HepG2 (cell line): ENCODE data around the gene MED1. TPM values are rescaled to one million over a fixed set of nuclear protein-coding genes. Genes with fewer than 3 reads are reported as not detected.

Source experiments
- CREB1 ChIP-seq, 2 experiments: fragments of 450-650 bp in 1 of 2; IDR thresholded peaks; 2 replicates each; pipeline ENCODE4 v1.6.1; 2016 to 2017; ENCODE audit warnings: control low read depth in 1 of 2, mild to moderate bottlenecking in 1 of 2, missing compliant biosample characterization in 1 of 2, missing genetic modification characterization in 1 of 2
- EP300 ChIP-seq, 3 experiments: sonication (generic) in 1 of 3; formaldehyde crosslinking in 1 of 3; IDR thresholded peaks; 2 replicates each; pipeline versions ENCODE4 v1.5.1 to v1.6.1; 2011 to 2020; ENCODE audit warnings: low read depth in 2 of 3, low read length in 2 of 3, borderline replicate concordance in 1 of 3, improper control_type of control experiment in 1 of 3, mild to moderate bottlenecking in 1 of 3, missing genetic modification reagents in 1 of 3, moderate library complexity in 1 of 3
- ETV5 ChIP-seq: IDR thresholded peaks from 2 replicates; pipeline ENCODE4 v1.6.1; 2018; ENCODE audit warnings: missing biosample characterization, missing genetic modification reagents, inconsistent platforms, borderline replicate concordance
- JUNB ChIP-seq: sonication (generic); formaldehyde crosslinking; IDR thresholded peaks from 2 replicates; pipeline ENCODE4 v1.8.0; 2022; ENCODE audit warnings: missing genetic modification reagents, mild to moderate bottlenecking, borderline replicate concordance
- MTF2 ChIP-seq: sonication (generic); formaldehyde crosslinking; IDR thresholded peaks from 2 replicates; pipeline ENCODE4 v1.5.0; 2020; ENCODE audit warnings: missing genetic modification reagents, borderline replicate concordance
- MZF1 ChIP-seq: sonication (generic); formaldehyde crosslinking; IDR thresholded peaks from 2 replicates; pipeline ENCODE4 v1.8.1; 2023; ENCODE audit warnings: mild to moderate bottlenecking, missing genetic modification reagents, borderline replicate concordance
- NFE2 ChIP-seq: sonication (generic); formaldehyde crosslinking; IDR thresholded peaks from 2 replicates; pipeline ENCODE4 v1.4.0; 2020; ENCODE audit warnings: missing genetic modification reagents
- SIN3A ChIP-seq: IDR thresholded peaks from 2 replicates; pipeline ENCODE4 v1.6.1; 2011; ENCODE audit warnings: low read depth, mild to moderate bottlenecking, control low read depth, low read length, borderline replicate concordance
- THAP8 ChIP-seq: sonication (generic); formaldehyde crosslinking; IDR thresholded peaks from 2 replicates; pipeline ENCODE4 v1.5.1; 2020; ENCODE audit warnings: missing genetic modification reagents, mild to moderate bottlenecking, borderline replicate concordance
- XBP1 ChIP-seq: sonication (generic); formaldehyde crosslinking; IDR thresholded peaks from 2 replicates; pipeline ENCODE4 v1.5.0; 2020; ENCODE audit warnings: missing genetic modification reagents
- ZNF251 ChIP-seq: sonication (generic); formaldehyde crosslinking; IDR thresholded peaks from 2 replicates; pipeline ENCODE4 v1.9.0; 2021; ENCODE audit warnings: mild to moderate bottlenecking, missing genetic modification reagents
- ZNF430 ChIP-seq: sonication (generic); formaldehyde crosslinking; IDR thresholded peaks from 2 replicates; pipeline ENCODE4 v1.9.0; 2021; ENCODE audit warnings: mild to moderate bottlenecking, missing genetic modification reagents
- ZNF503 ChIP-seq: sonication (generic); formaldehyde crosslinking; IDR thresholded peaks from 2 replicates; pipeline ENCODE4 v1.4.0; 2020; ENCODE audit warnings: missing genetic modification reagents
- ZSCAN9 ChIP-seq: IDR thresholded peaks from 2 replicates; pipeline ENCODE4 v1.6.1; 2016; ENCODE audit warnings: borderline replicate concordance
- polyA plus RNA-seq, 8 experiments: library from polyadenylated mRNA; depleted of rRNA in 3 of 8; stranded (reverse) in 7 of 8; unstranded in 1 of 8; fragments of >200 nt; fragmentation: Illumina TruSeq in 4 of 8; extraction: Trizol in 4 of 8; gene quantifications; 2 replicates each; pipeline versions ENCODE4 v1.2.1 to v1.2.3, GENCODE V29; 2011 to 2016; ENCODE audit warnings: low read depth in 4 of 8, missing spikeins in 1 of 8, mixed read lengths in 1 of 8; ENCODE audit not compliant: insufficient read depth in 1 of 8
- total RNA-seq, 5 experiments: library from RNA; depleted of rRNA; stranded (reverse); fragments of >200 nt; fragmentation: Illumina TruSeq; extraction: Trizol; gene quantifications; 2 replicates each; pipeline ENCODE4 v1.2.3, GENCODE V29; 2016; ENCODE audit warnings: low read depth in 1 of 5
- TF ChIP-seq, protein P1 (sequence below): IDR thresholded peaks from 2 replicates; pipeline ENCODE4 v1.6.1; 2016
- TF ChIP-seq, protein P2 (sequence below): sonication (generic); formaldehyde crosslinking; IDR thresholded peaks from 2 replicates; pipeline ENCODE4 v1.4.0; 2020; ENCODE audit warnings: mild to moderate bottlenecking, low read depth, missing genetic modification reagents
- TF ChIP-seq, protein P3 (sequence below): sonication (generic); formaldehyde crosslinking; IDR thresholded peaks from 2 replicates; pipeline ENCODE4; 2020; ENCODE audit warnings: missing genetic modification reagents, mild to moderate bottlenecking, borderline replicate concordance

MED1 gene
- total and polyA plus RNA-seq, 2 of the 13 experiments (the other 11 are each of a cell fraction or from before 2014, with no cell fraction given) = 37.5 to 40.1 TPM

DNA sequence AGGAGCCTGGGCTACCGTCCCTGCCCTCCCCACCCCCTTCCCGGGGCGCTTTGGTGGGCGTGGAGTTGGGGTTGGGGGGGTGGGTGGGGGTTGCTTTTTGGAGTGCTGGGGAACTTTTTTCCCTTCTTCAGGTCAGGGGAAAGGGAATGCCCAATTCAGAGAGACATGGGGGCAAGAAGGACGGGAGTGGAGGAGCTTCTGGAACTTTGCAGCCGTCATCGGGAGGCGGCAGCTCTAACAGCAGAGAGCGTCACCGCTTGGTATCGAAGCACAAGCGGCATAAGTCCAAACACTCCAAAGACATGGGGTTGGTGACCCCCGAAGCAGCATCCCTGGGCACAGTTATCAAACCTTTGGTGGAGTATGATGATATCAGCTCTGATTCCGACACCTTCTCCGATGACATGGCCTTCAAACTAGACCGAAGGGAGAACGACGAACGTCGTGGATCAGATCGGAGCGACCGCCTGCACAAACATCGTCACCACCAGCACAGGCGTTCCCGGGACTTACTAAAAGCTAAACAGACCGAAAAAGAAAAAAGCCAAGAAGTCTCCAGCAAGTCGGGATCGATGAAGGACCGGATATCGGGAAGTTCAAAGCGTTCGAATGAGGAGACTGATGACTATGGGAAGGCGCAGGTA lies 11.0 kb upstream of the MED1 start (continued):
- TF ChIP-seq, protein P1, sequence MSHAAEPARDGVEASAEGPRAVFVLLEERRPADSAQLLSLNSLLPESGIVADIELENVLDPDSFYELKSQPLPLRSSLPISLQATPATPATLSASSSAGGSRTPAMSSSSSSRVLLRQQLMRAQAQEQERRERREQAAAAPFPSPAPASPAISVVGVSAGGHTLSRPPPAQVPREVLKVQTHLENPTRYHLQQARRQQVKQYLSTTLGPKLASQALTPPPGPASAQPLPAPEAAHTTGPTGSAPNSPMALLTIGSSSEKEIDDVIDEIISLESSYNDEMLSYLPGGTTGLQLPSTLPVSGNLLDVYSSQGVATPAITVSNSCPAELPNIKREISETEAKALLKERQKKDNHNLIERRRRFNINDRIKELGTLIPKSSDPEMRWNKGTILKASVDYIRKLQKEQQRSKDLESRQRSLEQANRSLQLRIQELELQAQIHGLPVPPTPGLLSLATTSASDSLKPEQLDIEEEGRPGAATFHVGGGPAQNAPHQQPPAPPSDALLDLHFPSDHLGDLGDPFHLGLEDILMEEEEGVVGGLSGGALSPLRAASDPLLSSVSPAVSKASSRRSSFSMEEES = no peak
- TF ChIP-seq ZNF430 (CRISPR knock-in tag) (0 out of 2 replicates have a peak, but pooled peaks have one; percentile 18), JUNB (CRISPR knock-in tag) (no peak), ZNF503 (CRISPR knock-in tag) (no peak), EP300 (IDR thresholded peaks at IDR 0.05; ENCODE audit: low read depth in 2 of 2, low read length in 2 of 2) (no peak), EP300 (CRISPR knock-in tag; IDR thresholded peaks at IDR 0.05; ENCODE audit: borderline replicate concordance) (0 out of 2 replicates have a peak, but pooled peaks have one; percentile 22), NFE2 (CRISPR knock-in tag) (no peak), ZNF251 (CRISPR knock-in tag) (no peak), MTF2 (CRISPR knock-in tag) (no peak), ETV5 (CRISPR knock-in tag) (peak; percentile 58), XBP1 (no peak), THAP8 (CRISPR knock-in tag) (peak; percentile 46; the same call in 1 of the 2 replicates), SIN3A (no peak), CREB1 (IDR thresholded peaks at IDR 0.05) (peak; percentile 64), CREB1 (CRISPR knock-in tag; IDR thresholded peaks at IDR 0.05) (no peak), ZSCAN9 (CRISPR knock-in tag) (no peak), MZF1 (CRISPR knock-in tag) (no peak)
- TF ChIP-seq, protein P2, sequence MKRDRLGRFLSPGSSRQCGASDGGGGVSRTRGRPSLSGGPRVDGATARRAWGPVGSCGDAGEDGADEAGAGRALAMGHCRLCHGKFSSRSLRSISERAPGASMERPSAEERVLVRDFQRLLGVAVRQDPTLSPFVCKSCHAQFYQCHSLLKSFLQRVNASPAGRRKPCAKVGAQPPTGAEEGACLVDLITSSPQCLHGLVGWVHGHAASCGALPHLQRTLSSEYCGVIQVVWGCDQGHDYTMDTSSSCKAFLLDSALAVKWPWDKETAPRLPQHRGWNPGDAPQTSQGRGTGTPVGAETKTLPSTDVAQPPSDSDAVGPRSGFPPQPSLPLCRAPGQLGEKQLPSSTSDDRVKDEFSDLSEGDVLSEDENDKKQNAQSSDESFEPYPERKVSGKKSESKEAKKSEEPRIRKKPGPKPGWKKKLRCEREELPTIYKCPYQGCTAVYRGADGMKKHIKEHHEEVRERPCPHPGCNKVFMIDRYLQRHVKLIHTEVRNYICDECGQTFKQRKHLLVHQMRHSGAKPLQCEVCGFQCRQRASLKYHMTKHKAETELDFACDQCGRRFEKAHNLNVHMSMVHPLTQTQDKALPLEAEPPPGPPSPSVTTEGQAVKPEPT (CRISPR knock-in tag) = no peak
- TF ChIP-seq, protein P3, sequence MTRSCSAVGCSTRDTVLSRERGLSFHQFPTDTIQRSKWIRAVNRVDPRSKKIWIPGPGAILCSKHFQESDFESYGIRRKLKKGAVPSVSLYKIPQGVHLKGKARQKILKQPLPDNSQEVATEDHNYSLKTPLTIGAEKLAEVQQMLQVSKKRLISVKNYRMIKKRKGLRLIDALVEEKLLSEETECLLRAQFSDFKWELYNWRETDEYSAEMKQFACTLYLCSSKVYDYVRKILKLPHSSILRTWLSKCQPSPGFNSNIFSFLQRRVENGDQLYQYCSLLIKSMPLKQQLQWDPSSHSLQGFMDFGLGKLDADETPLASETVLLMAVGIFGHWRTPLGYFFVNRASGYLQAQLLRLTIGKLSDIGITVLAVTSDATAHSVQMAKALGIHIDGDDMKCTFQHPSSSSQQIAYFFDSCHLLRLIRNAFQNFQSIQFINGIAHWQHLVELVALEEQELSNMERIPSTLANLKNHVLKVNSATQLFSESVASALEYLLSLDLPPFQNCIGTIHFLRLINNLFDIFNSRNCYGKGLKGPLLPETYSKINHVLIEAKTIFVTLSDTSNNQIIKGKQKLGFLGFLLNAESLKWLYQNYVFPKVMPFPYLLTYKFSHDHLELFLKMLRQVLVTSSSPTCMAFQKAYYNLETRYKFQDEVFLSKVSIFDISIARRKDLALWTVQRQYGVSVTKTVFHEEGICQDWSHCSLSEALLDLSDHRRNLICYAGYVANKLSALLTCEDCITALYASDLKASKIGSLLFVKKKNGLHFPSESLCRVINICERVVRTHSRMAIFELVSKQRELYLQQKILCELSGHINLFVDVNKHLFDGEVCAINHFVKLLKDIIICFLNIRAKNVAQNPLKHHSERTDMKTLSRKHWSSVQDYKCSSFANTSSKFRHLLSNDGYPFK = no peak
